ENCODE measurements around the gene HPCAL1. TPM values are rescaled to one million over a fixed set of nuclear protein-coding genes. Genes with fewer than 3 reads are reported as not detected.

The HPCAL1 gene
- total and polyA plus RNA-seq, 2 donors (not counting 3 experiments of a cell fraction or from before 2014, with no cell fraction given): 56.5 to 77.4 TPM

DNA sequence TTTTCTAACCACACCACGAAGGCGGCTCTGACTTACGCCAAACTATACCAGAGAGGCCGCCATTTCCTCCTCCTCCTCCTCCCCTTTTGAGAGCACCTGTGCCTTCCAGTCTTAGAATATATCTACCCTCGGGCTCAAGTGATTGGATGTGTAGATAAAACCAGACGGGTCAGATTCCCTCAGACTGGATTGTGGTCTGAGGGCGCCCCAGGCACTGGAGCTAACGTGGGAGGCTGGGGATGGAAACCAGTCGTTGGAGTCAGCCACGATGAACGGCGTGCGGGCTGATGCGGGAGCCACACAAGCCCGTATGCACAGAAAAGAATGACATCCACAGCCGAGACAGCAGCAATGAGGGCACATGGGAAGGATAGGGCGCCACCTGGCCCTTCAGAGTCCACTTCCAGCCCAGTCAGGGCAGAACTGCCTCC is 157.7 kb downstream of the HPCAL1 start:
- FAIRE-seq: no peak
- intact Hi-C loops (cut with micrococcal nuclease) (no loop called here), dilution Hi-C loops (cut with MboI; ENCODE audit: extremely low pct_ligation_motif_present, low sequenced_read_pairs) (no loop called here)
- Histone ChIP-seq H2AFZ (ENCODE audit: low read depth, low read length) (no peak overlapping the region), H3K27ac (ENCODE audit: insufficient read depth, low read depth, low read length) (no peak overlapping the region), H3K4me3 (replicated peaks in 1 of 3; ENCODE audit: insufficient read depth in 1 of 3, low read depth in 1 of 3, low read length in 3 of 3) (no peak overlapping the region), H4K20me1 (replicated peaks; ENCODE audit: control insufficient read depth, extremely low read depth, insufficient read depth, low read length) (no peaks in the 10 kb centered on the region), H3K27me3 (ENCODE audit: control insufficient read depth in 2 of 2, insufficient read depth in 2 of 2, low read length in 2 of 2) (peaks cover 0 to 3% of the 10 kb centered on the region in 2 experiments), H3K9me1 (replicated peaks; ENCODE audit: control insufficient read depth, extremely low read depth, insufficient read depth, low read length) (no peaks in the 10 kb centered on the region), H3K9ac (replicated peaks; ENCODE audit: extremely low read depth, insufficient read depth, low read length) (no peak overlapping the region), H3K36me3 (ENCODE audit: control insufficient read depth in 2 of 2, extremely low read depth in 1 of 2, insufficient read depth in 2 of 2, low read length in 2 of 2) (no peaks in the 10 kb centered on the region), H3K9me3 (replicated peaks; ENCODE audit: control insufficient read depth, insufficient read depth, low read length) (no peaks in the 10 kb centered on the region), H3K4me2 (ENCODE audit: insufficient read depth, low read length) (no peak overlapping the region), H3K4me1 (ENCODE audit: control insufficient read depth, extremely low read depth, insufficient read depth, low read length) (no peaks in the 10 kb centered on the region), H3K79me2 (ENCODE audit: control insufficient read depth, insufficient read depth, low read length) (no peaks in the 10 kb centered on the region)
- POLR2A ChIA-PET: no interaction called here
- CTCF ChIA-PET: no interaction called here
- DNase-seq (ENCODE audit: low read depth, low spot score): no peak
- TF ChIP-seq EZH2 (IDR thresholded peaks at IDR 0.05; ENCODE audit: borderline replicate concordance, low read depth, low read length, severe bottlenecking) (no peak), GATA2 (IDR thresholded peaks at IDR 0.05; ENCODE audit: insufficient read depth, insufficient read length, low read depth, low read length) (no peak), JUN (IDR thresholded peaks at IDR 0.05; ENCODE audit: borderline replicate concordance, insufficient read depth, insufficient read length, low read depth) (no peak), FOS (IDR thresholded peaks at IDR 0.05; ENCODE audit: borderline replicate concordance, insufficient read depth, low read length) (no peak), MYC (IDR thresholded peaks at IDR 0.05; ENCODE audit: low read depth, low read length) (no peak), POLR2AphosphoS5 (IDR thresholded peaks at IDR 0.05; ENCODE audit: insufficient read depth, low read depth, low read length) (no peak), POLR2A (IDR thresholded peaks at IDR 0.05; ENCODE audit: low read depth, low read length) (no peak)
- TF ChIP-seq, protein P1, sequence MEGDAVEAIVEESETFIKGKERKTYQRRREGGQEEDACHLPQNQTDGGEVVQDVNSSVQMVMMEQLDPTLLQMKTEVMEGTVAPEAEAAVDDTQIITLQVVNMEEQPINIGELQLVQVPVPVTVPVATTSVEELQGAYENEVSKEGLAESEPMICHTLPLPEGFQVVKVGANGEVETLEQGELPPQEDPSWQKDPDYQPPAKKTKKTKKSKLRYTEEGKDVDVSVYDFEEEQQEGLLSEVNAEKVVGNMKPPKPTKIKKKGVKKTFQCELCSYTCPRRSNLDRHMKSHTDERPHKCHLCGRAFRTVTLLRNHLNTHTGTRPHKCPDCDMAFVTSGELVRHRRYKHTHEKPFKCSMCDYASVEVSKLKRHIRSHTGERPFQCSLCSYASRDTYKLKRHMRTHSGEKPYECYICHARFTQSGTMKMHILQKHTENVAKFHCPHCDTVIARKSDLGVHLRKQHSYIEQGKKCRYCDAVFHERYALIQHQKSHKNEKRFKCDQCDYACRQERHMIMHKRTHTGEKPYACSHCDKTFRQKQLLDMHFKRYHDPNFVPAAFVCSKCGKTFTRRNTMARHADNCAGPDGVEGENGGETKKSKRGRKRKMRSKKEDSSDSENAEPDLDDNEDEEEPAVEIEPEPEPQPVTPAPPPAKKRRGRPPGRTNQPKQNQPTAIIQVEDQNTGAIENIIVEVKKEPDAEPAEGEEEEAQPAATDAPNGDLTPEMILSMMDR (IDR thresholded peaks at IDR 0.05; ENCODE audit: extremely low read depth in 1 of 2, insufficient read depth in 1 of 2, low read depth in 1 of 2, low read length in 2 of 2): no peak
- TF ChIP-seq, protein P2, sequence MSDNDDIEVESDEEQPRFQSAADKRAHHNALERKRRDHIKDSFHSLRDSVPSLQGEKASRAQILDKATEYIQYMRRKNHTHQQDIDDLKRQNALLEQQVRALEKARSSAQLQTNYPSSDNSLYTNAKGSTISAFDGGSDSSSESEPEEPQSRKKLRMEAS (IDR thresholded peaks at IDR 0.05; ENCODE audit: insufficient read depth, insufficient read length): no peak
- no TSS peak for BruUV-seq (replicated peaks)

All from endothelial cell of umbilical vein (primary cell).